ENCODE results near the gene TBC1D9. TPM values are rescaled to one million over a fixed set of nuclear protein-coding genes. Genes with fewer than 3 reads are reported as not detected.

The TBC1D9 gene
- total RNA-seq, 2 experiments from 2014 or later: 0.20 to 0.33 TPM

DNA sequence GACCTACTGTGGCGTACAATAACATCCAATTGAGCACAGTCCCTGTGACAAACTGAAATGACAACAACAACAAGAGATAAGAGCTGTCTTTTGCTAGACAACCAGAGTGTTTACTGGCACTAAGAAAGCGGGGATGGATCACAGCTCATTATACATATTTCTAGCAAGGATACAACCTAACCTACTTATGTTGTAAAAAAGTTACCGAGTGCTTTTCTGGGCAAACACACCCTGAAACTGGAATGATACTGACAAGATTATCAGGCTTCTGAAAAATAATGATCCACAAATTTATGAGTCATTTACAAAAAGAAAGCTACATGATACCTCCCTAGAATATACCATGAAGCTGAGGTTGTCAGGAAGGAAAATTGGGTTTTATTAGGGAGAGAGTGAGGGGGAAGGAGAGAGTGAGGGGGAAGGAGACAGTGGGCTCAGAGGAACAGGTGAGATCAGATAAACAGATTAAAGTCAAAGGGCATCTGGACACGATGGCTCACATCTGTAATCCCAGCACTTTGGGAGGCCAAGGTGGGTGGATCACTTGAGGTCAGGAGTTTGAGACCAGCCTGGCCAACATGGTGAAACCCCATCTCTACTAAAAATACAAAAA is 20.3 kb downstream of the TBC1D9 start:
- no peak overlapping the region for H3K27ac ChIP-seq (ENCODE audit: low read depth in 1 of 2, low read length in 2 of 2)
- DNase-seq: no peak
- H3K27ac Mint-ChIP-seq: no peak overlapping the region
- no peaks in the 10 kb centered on the region for H3K4me1 Mint-ChIP-seq (ENCODE audit: low read depth)
- TF ChIP-seq, protein P1, sequence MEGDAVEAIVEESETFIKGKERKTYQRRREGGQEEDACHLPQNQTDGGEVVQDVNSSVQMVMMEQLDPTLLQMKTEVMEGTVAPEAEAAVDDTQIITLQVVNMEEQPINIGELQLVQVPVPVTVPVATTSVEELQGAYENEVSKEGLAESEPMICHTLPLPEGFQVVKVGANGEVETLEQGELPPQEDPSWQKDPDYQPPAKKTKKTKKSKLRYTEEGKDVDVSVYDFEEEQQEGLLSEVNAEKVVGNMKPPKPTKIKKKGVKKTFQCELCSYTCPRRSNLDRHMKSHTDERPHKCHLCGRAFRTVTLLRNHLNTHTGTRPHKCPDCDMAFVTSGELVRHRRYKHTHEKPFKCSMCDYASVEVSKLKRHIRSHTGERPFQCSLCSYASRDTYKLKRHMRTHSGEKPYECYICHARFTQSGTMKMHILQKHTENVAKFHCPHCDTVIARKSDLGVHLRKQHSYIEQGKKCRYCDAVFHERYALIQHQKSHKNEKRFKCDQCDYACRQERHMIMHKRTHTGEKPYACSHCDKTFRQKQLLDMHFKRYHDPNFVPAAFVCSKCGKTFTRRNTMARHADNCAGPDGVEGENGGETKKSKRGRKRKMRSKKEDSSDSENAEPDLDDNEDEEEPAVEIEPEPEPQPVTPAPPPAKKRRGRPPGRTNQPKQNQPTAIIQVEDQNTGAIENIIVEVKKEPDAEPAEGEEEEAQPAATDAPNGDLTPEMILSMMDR (IDR thresholded peaks at IDR 0.05): no peak
- no peaks in the 10 kb centered on the region for H3K9me3 Mint-ChIP-seq
- H3K4me3 Mint-ChIP-seq: no peak overlapping the region
- POLR2A ChIA-PET: no interaction called here
- CTCF ChIA-PET: interaction anchor here (0.8 kb wide), 1 partner anchor 11 kb away, joined by 3 read pairs; no protein-coding TSS in a partner anchor
- H3K27me3 ChIP-seq (ENCODE audit: control insufficient read depth in 1 of 2, insufficient read depth in 2 of 2, low read length in 2 of 2): no peaks in the 10 kb centered on the region
- H3K36me3 Mint-ChIP-seq (ENCODE audit: low read depth): no peaks in the 10 kb centered on the region
- no peaks in the 10 kb centered on the region for H3K36me3 ChIP-seq (ENCODE audit: insufficient read depth, low read length)
- H3K4me1 ChIP-seq (ENCODE audit: insufficient read depth, low read length): no peaks in the 10 kb centered on the region
- H3K27me3 Mint-ChIP-seq: peaks cover 12% of the 10 kb centered on the region
- no peaks in the 10 kb centered on the region for H3K9me3 ChIP-seq (ENCODE audit: control insufficient read depth in 1 of 2, insufficient read depth in 1 of 2, low read length in 2 of 2)
- no peak overlapping the region for H3K4me3 ChIP-seq (ENCODE audit: low read length)
- ATAC-seq (ENCODE audit: poor library complexity): no peak
- intact Hi-C loops (cut with DNase I, micrococcal nuclease): no loop called here

DNA sequence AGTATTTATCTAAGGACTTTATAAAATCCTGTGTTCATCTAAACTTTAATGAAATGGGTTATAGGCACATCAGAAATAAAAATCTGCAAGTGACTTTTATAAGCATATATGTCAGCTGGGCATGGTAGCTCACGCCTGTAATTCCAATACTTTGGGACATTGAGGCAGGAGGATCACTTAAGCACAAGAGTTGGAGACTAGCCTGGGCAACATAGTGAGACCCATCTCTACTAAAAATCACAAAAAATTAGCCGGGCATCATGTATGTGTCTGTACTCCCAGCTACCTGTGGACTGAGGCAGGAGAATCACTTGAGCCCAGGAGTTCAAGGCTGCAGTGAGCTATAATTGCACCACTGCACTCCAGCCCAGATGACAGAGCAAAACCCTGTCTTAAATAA is 20.9 kb downstream of the TBC1D9 start:
- ATAC-seq (ENCODE audit: poor library complexity) (no peak), DNase-seq (no peak)
- no peak overlapping the region for H3K27ac ChIP-seq (ENCODE audit: low read depth in 1 of 2, low read length in 2 of 2)
- H3K27me3 Mint-ChIP-seq: peaks cover 6% of the 10 kb centered on the region
- H3K4me1 Mint-ChIP-seq (ENCODE audit: low read depth): no peaks in the 10 kb centered on the region
- H3K4me3 ChIP-seq (ENCODE audit: low read length): no peak overlapping the region
- intact Hi-C loops (cut with DNase I, micrococcal nuclease): no loop called here
- TF ChIP-seq, protein P1 (IDR thresholded peaks at IDR 0.05): no peak
- no peak overlapping the region for H3K4me3 Mint-ChIP-seq
- no peak overlapping the region for H3K27ac Mint-ChIP-seq
- POLR2A ChIA-PET: no interaction called here
- H3K27me3 ChIP-seq (ENCODE audit: control insufficient read depth in 1 of 2, insufficient read depth in 2 of 2, low read length in 2 of 2): no peaks in the 10 kb centered on the region
- no peaks in the 10 kb centered on the region for H3K36me3 ChIP-seq (ENCODE audit: insufficient read depth, low read length)
- H3K9me3 ChIP-seq (ENCODE audit: control insufficient read depth in 1 of 2, insufficient read depth in 1 of 2, low read length in 2 of 2): no peaks in the 10 kb centered on the region
- H3K9me3 Mint-ChIP-seq: no peaks in the 10 kb centered on the region
- no peaks in the 10 kb centered on the region for H3K36me3 Mint-ChIP-seq (ENCODE audit: low read depth)
- CTCF ChIA-PET: interaction anchor here (0.8 kb wide), 1 partner anchor 10 kb away, joined by 3 read pairs; no protein-coding TSS in a partner anchor
- H3K4me1 ChIP-seq (ENCODE audit: insufficient read depth, low read length): no peaks in the 10 kb centered on the region

DNA sequence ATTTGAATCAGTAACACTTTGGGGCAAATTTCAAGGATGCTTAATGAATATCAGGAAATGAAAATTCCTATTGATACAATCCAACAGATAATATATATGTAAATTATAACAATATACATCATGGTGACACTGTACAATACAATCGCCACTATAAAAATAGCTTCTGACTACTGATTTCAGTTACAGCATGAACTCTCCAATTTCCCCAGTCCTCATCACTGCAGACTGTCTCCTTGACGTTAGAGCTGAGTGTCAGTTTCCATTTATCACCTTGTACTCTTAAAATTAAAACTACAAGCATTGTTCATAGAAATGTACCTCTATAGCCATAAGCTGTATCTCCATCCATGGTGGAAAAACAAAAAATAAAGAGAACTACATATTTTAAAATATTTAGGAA is 23.4 kb downstream of the TBC1D9 start:
- ChIA-PET CTCF (no interaction called here), POLR2A (no interaction called here)
- Mint-ChIP-seq H3K36me3 (ENCODE audit: low read depth) (no peaks in the 10 kb centered on the region), H3K27ac (no peak overlapping the region), H3K27me3 (no peaks in the 10 kb centered on the region), H3K9me3 (no peaks in the 10 kb centered on the region), H3K4me3 (no peak overlapping the region), H3K4me1 (ENCODE audit: low read depth) (no peaks in the 10 kb centered on the region)
- TF ChIP-seq, protein P1 (IDR thresholded peaks at IDR 0.05): no peak
- Histone ChIP-seq H3K4me1 (ENCODE audit: insufficient read depth, low read length) (no peaks in the 10 kb centered on the region), H3K36me3 (ENCODE audit: insufficient read depth, low read length) (no peaks in the 10 kb centered on the region), H3K4me3 (ENCODE audit: low read length) (no peak overlapping the region), H3K27ac (ENCODE audit: low read depth in 1 of 2, low read length in 2 of 2) (no peak overlapping the region), H3K9me3 (ENCODE audit: control insufficient read depth in 1 of 2, insufficient read depth in 1 of 2, low read length in 2 of 2) (no peaks in the 10 kb centered on the region), H3K27me3 (ENCODE audit: control insufficient read depth in 1 of 2, insufficient read depth in 2 of 2, low read length in 2 of 2) (peaks cover 0 to 5% of the 10 kb centered on the region in 2 experiments)
- ATAC-seq (ENCODE audit: poor library complexity) (no peak), DNase-seq (no peak)
- intact Hi-C loops (cut with DNase I, micrococcal nuclease): no loop called here

Data from CD4-positive, alpha-beta T cell (primary cell).